Endothelial cell of umbilical vein (primary cell): ENCODE measurements around the gene TSEN15. TPM values are rescaled to one million over a fixed set of nuclear protein-coding genes. Genes with fewer than 3 reads are reported as not detected.

Experiments
- BruUV-seq: library from RNA; stranded (reverse); fragments of 400-500 nt; replicated peaks from 2 replicates; lab custom pipeline; 2021; lab: Mats Ljungman, UMichigan
- CTCF ChIA-PET: fragments of 300-600, 350-600 bp; sonication (Branson Sonifier 250); formaldehyde crosslinking; loops from one replicate; lab custom pipeline; 2021; ENCODE audit warnings: antibody characterized with exemption, inconsistent platforms; lab: Charles Lee
- POLR2A ChIA-PET: fragments of 300-600, 350-600 bp; sonication (Branson Sonifier 250); formaldehyde crosslinking; loops from one replicate; lab custom pipeline; 2021; ENCODE audit warnings: antibody characterized with exemption, inconsistent platforms; lab: Charles Lee
- DNase-seq: peaks from one replicate; pipeline ENCODE4 v3.0.0-alpha.2; 2011; ENCODE audit warnings: low read depth, low spot score
- FAIRE-seq: peaks from 2 replicates; lab custom pipeline; 2011; peaks lifted over from hg19 to GRCh38; lab: Jason Lieb, UNC
- H2AFZ ChIP-seq: 2 replicates; pipeline ENCODE4 v1.6.0; 2012; ENCODE audit warnings: low read depth, low read length, control low read depth, inconsistent platforms
- H3K27ac ChIP-seq: 2 replicates; pipeline ENCODE4 v1.5.1; 2011; ENCODE audit warnings: low read depth, mild to moderate bottlenecking, control low read depth, low read length, moderate library complexity; ENCODE audit not compliant: insufficient read depth
- H3K27me3 ChIP-seq, 2 experiments: 2 replicates each; pipeline versions ENCODE4 v1.6.0 to v1.6.1; 2011; ENCODE audit warnings: low read length in 2 of 2, mixed read lengths in 1 of 2; ENCODE audit not compliant: control insufficient read depth in 2 of 2, insufficient read depth in 2 of 2
- H3K36me3 ChIP-seq, 2 experiments: 2 replicates in 1 of 2; 3 replicates in 1 of 2; pipeline ENCODE4 v1.5.1; 2011; ENCODE audit warnings: low read length in 2 of 2, mild to moderate bottlenecking in 1 of 2, moderate library complexity in 1 of 2; ENCODE audit not compliant: control insufficient read depth in 2 of 2, insufficient read depth in 2 of 2; ENCODE audit errors: extremely low read depth in 1 of 2
- H3K4me1 ChIP-seq: 3 replicates; pipeline ENCODE4 v1.5.1; 2011; ENCODE audit warnings: mild to moderate bottlenecking, low read length; ENCODE audit not compliant: control insufficient read depth, insufficient read depth; ENCODE audit errors: extremely low read depth
- H3K4me2 ChIP-seq: 2 replicates; pipeline ENCODE4 v1.6.1; 2011; ENCODE audit warnings: low read length, control low read depth, mixed read lengths; ENCODE audit not compliant: insufficient read depth
- H3K4me3 ChIP-seq, 3 experiments: fragments of 200-600 bp in 1 of 3; sonication (generic), shearing (Covaris generic) in 1 of 3; replicated peaks in 1 of 3; 2 replicates each; pipeline ENCODE4 v1.5.1; 2011 to 2016; ENCODE audit warnings: control low read depth in 3 of 3, low read length in 3 of 3, mild to moderate bottlenecking in 2 of 3, inconsistent platforms in 1 of 3, low read depth in 1 of 3, moderate library complexity in 1 of 3; ENCODE audit not compliant: insufficient read depth in 1 of 3
- H3K79me2 ChIP-seq: 2 replicates; pipeline ENCODE4 v1.6.0; 2012; ENCODE audit warnings: low read length, inconsistent platforms; ENCODE audit not compliant: control insufficient read depth, insufficient read depth
- H3K9ac ChIP-seq: replicated peaks from 2 replicates; pipeline ENCODE3; 2011; ENCODE audit warnings: low read length, control low read depth; ENCODE audit not compliant: insufficient read depth; ENCODE audit errors: extremely low read depth
- H3K9me1 ChIP-seq: replicated peaks from 3 replicates; pipeline ENCODE4 v1.6.0; 2011; ENCODE audit warnings: mild to moderate bottlenecking, low read length; ENCODE audit not compliant: control insufficient read depth, insufficient read depth; ENCODE audit errors: extremely low read depth
- H3K9me3 ChIP-seq: replicated peaks from 2 replicates; pipeline ENCODE4 v1.5.1; 2012; ENCODE audit warnings: low read length, inconsistent platforms; ENCODE audit not compliant: control insufficient read depth, insufficient read depth
- H4K20me1 ChIP-seq: replicated peaks from 2 replicates; pipeline ENCODE3; 2011; ENCODE audit warnings: mild to moderate bottlenecking, low read length; ENCODE audit not compliant: control insufficient read depth, insufficient read depth; ENCODE audit errors: extremely low read depth
- CTCF ChIP-seq, 2 donors: IDR thresholded peaks; 1 replicate in 1 of 2; 2 replicates in 1 of 2; pipeline ENCODE4 v1.5.1; 2011; ENCODE audit warnings: low read length in 2 of 2, mild to moderate bottlenecking in 2 of 2, moderate library complexity in 2 of 2, control low read depth in 1 of 2, inconsistent platforms in 1 of 2, low read depth in 1 of 2; ENCODE audit not compliant: insufficient read depth in 1 of 2; ENCODE audit errors: extremely low read depth in 1 of 2
- EZH2 ChIP-seq: IDR thresholded peaks from 2 replicates; pipeline ENCODE4 v1.6.1; 2012; ENCODE audit warnings: borderline replicate concordance, low read depth, mild to moderate bottlenecking, moderate library complexity, low read length, inconsistent platforms; ENCODE audit not compliant: severe bottlenecking
- FOS ChIP-seq: IDR thresholded peaks from 2 replicates; pipeline ENCODE4 v1.6.1; 2011; ENCODE audit warnings: mild to moderate bottlenecking, low read length, moderate library complexity, borderline replicate concordance; ENCODE audit not compliant: insufficient read depth
- GATA2 ChIP-seq: IDR thresholded peaks from 2 replicates; pipeline ENCODE4 v1.7.0; 2011; ENCODE audit warnings: low read depth, mild to moderate bottlenecking, moderate library complexity, mixed read lengths, low read length; ENCODE audit not compliant: insufficient read length, insufficient read depth
- JUN ChIP-seq: IDR thresholded peaks from 2 replicates; pipeline ENCODE4 v1.6.1; 2011; ENCODE audit warnings: borderline replicate concordance, low read depth; ENCODE audit not compliant: insufficient read length, insufficient read depth
- MAX ChIP-seq: IDR thresholded peaks from 2 replicates; pipeline ENCODE4 v1.6.1; 2011; ENCODE audit not compliant: insufficient read depth, insufficient read length
- MYC ChIP-seq: IDR thresholded peaks from one replicate; pipeline ENCODE4 v1.6.1; 2011; ENCODE audit warnings: mild to moderate bottlenecking, low read depth, low read length
- POLR2A ChIP-seq: IDR thresholded peaks from 2 replicates; pipeline ENCODE4 v1.6.1; 2012; ENCODE audit warnings: low read depth, mild to moderate bottlenecking, control low read depth, low read length
- POLR2AphosphoS5 ChIP-seq: IDR thresholded peaks from 2 replicates; pipeline ENCODE4 v1.6.1; 2012; ENCODE audit warnings: low read depth, mild to moderate bottlenecking, control low read depth, low read length, moderate library complexity; ENCODE audit not compliant: insufficient read depth
- dilution Hi-C: fragments of 300-500 bp; cut with MboI; formaldehyde crosslinking; loops from one replicate; pipeline ENCODE4 v1.15.0; 2019; ENCODE audit warnings: low sequenced_read_pairs; ENCODE audit not compliant: extremely low pct_ligation_motif_present
- intact Hi-C: fragments of 100-400 bp; cut with micrococcal nuclease; formaldehyde crosslinking; loops from one replicate; pipeline ENCODE4 v1.10.0; 2022
- polyA plus RNA-seq, 4 experiments: library from polyadenylated mRNA; depleted of rRNA in 3 of 4; stranded (reverse) in 3 of 4; unstranded in 1 of 4; fragments of >200 nt; gene quantifications; 2 replicates each; pipeline versions ENCODE4 v1.2.1 to v1.2.3, GENCODE V29; 2011 to 2012; ENCODE audit warnings: missing spikeins in 1 of 4
- total RNA-seq: library from RNA; stranded (reverse); gene quantifications from 2 replicates; pipeline ENCODE4 v1.2.3, GENCODE V29; 2021

TSEN15 gene
- total and polyA plus RNA-seq, 2 donors (not counting 3 experiments of a cell fraction or from before 2014, with no cell fraction given), result 20.6 to 25.8 TPM

- dilution Hi-C loops (no loop called here), intact Hi-C loops (no loop called here)
- Histone ChIP-seq H2AFZ (no peak overlapping the region), H3K27ac (no peak overlapping the region), H3K4me1 (no peaks in the 10 kb centered on the region), H3K36me3 (no peaks in the 10 kb centered on the region), H3K27me3 (no peaks in the 10 kb centered on the region), H3K4me2 (no peak overlapping the region), H4K20me1 (no peaks in the 10 kb centered on the region), H3K4me3 (no peak overlapping the region), H3K79me2 (no peaks in the 10 kb centered on the region), H3K9ac (no peak overlapping the region), H3K9me3 (no peaks in the 10 kb centered on the region), H3K9me1 (no peaks in the 10 kb centered on the region)
- FAIRE-seq (no peak), DNase-seq (no peak)
- ChIA-PET POLR2A (no interaction called here), CTCF (interaction anchor here (1.0 to 1.3 kb wide), 2 partner anchors 13 to 551 kb away, joined by 3 to 4 read pairs; no protein-coding TSS in a partner anchor)
- no TSS peak for BruUV-seq
- TF ChIP-seq MYC, result no peak
- TF ChIP-seq MAX, result no peak
- no peak for TF ChIP-seq EZH2
- TF ChIP-seq POLR2A, result no peak
- no peak for TF ChIP-seq CTCF (IDR thresholded peaks at IDR 0.05; ENCODE audit: extremely low read depth in 1 of 2, insufficient read depth in 1 of 2, low read depth in 1 of 2, low read length in 2 of 2)
- TF ChIP-seq JUN, result no peak
- no peak for TF ChIP-seq GATA2
- TF ChIP-seq POLR2AphosphoS5, result no peak
- TF ChIP-seq FOS, result no peak
Observed at GRCh38 chr1:184112176-184112948, 60.8 kb downstream of the TSEN15 start.
